ENCODE results near the gene DR1. TPM values are rescaled to one million over a fixed set of nuclear protein-coding genes. Genes with fewer than 3 reads are reported as not detected.

Gene DR1
- 41.5 TPM for polyA plus RNA-seq (2013, experiment 1 of 2)
- polyA plus RNA-seq (2013, experiment 2 of 2), result 43.7 TPM

GRCh38 chr1:93345633-93346420, at the start of gene DR1:
DR1 (plus strand) TSS chr1:93345907; CDS start chr1:93346646, 739 bp downstream.
- no peak within 1 kb of the TSS for H3K4ac ChIP-seq (ENCODE audit: low read length)
- peak within 1 kb of the TSS; percentile 91 for H3K18ac ChIP-seq (ENCODE audit: low read length)
- no peak within 1 kb of the TSS for H4K8ac ChIP-seq (ENCODE audit: low read depth, low read length)
- peak within 1 kb of the TSS; percentile 98 for H3K27ac ChIP-seq (replicated peaks; ENCODE audit: low read length)
- peak within 1 kb of the TSS; percentile 39 for H3K14ac ChIP-seq (ENCODE audit: low read length)
- H2BK12ac ChIP-seq (ENCODE audit: low read length), result no peak within 1 kb of the TSS
- peaks cover 0 to 19% of the 10 kb centered on the region in 2 donors for H3K36me3 ChIP-seq (replicated peaks in 1 of 2; ENCODE audit: control insufficient read depth in 2 of 2, insufficient read depth in 2 of 2, low read length in 2 of 2)
- no peaks in the 10 kb centered on the region for H3K9me3 ChIP-seq (replicated peaks in 1 of 2; ENCODE audit: control insufficient read depth in 2 of 2, insufficient read depth in 1 of 2, low read depth in 1 of 2, low read length in 2 of 2)
- DNase-seq (ENCODE audit: low spot score), result peak; percentile 87
- peak within 1 kb of the TSS; percentile 98 for H2BK5ac ChIP-seq (ENCODE audit: low read length)
- H3K79me1 ChIP-seq (ENCODE audit: low read depth, low read length), result peaks cover 2% of the 10 kb centered on the region
- peak within 1 kb of the TSS; percentile 66 for H3K4me2 ChIP-seq (ENCODE audit: insufficient read depth, low read length, poor library complexity, severe bottlenecking)
- H2BK15ac ChIP-seq (ENCODE audit: low read length), result no peak within 1 kb of the TSS
- H3K4me3 ChIP-seq (ENCODE audit: low read length in 2 of 2), result peak within 1 kb of the TSS; percentile 67 to 98
- peak within 1 kb of the TSS; percentile 39 for H2AK5ac ChIP-seq (ENCODE audit: low read depth, low read length)
- H3K4me1 ChIP-seq (ENCODE audit: control insufficient read depth in 2 of 2, insufficient read depth in 1 of 2, low read depth in 1 of 2, low read length in 2 of 2), result peaks cover 0 to 1% of the 10 kb centered on the region in 2 donors
- no peak within 1 kb of the TSS for H2BK120ac ChIP-seq (ENCODE audit: low read depth, low read length)
- peak within 1 kb of the TSS; percentile 98 for H3K23ac ChIP-seq (ENCODE audit: low read depth, low read length, poor library complexity)
- H3K9ac ChIP-seq (ENCODE audit: low read depth, low read length, poor library complexity), result peak within 1 kb of the TSS; percentile 97
- no CpG with 5 or more reads among the region's 80 CpGs for WGBS, 2 donors (ENCODE audit: extremely low coverage in 2 of 2, insufficient read length in 2 of 2, insufficient replicate concordance in 1 of 2)
- H4K91ac ChIP-seq (ENCODE audit: low read depth, low read length, poor library complexity), result no peak within 1 kb of the TSS
- peak within 1 kb of the TSS; percentile 98 for H2AFZ ChIP-seq (ENCODE audit: low read length)
- no peaks in the 10 kb centered on the region for H3K27me3 ChIP-seq (ENCODE audit: control insufficient read depth in 3 of 3, insufficient read depth in 3 of 3, low read depth in 1 of 3, low read length in 3 of 3)

- Histone ChIP-seq H3K4me3 (ENCODE audit: low read length in 2 of 2) (no peak overlapping the region), H2AK5ac (ENCODE audit: low read depth, low read length) (no peak overlapping the region), H3K9me3 (replicated peaks in 1 of 2; ENCODE audit: control insufficient read depth in 2 of 2, insufficient read depth in 1 of 2, low read depth in 1 of 2, low read length in 2 of 2) (peaks cover 0 to 3% of the 10 kb centered on the region in 2 donors), H2BK15ac (ENCODE audit: low read length) (no peak overlapping the region), H2BK120ac (ENCODE audit: low read depth, low read length) (no peak overlapping the region), H3K18ac (ENCODE audit: low read length) (peak overlapping the region; percentile 48), H3K23ac (ENCODE audit: low read depth, low read length, poor library complexity) (no peak overlapping the region), H3K27ac (replicated peaks; ENCODE audit: low read length) (no peak overlapping the region), H2AFZ (ENCODE audit: low read length) (no peak overlapping the region), H3K4ac (ENCODE audit: low read length) (no peak overlapping the region), H2BK12ac (ENCODE audit: low read length) (no peak overlapping the region), H3K27me3 (ENCODE audit: control insufficient read depth in 3 of 3, insufficient read depth in 3 of 3, low read depth in 1 of 3, low read length in 3 of 3) (no peaks in the 10 kb centered on the region), H4K91ac (ENCODE audit: low read depth, low read length, poor library complexity) (no peak overlapping the region), H3K4me2 (ENCODE audit: insufficient read depth, low read length, poor library complexity, severe bottlenecking) (no peak overlapping the region), H3K9ac (ENCODE audit: low read depth, low read length, poor library complexity) (no peak overlapping the region), H4K8ac (ENCODE audit: low read depth, low read length) (no peak overlapping the region), H2BK5ac (ENCODE audit: low read length) (no peak overlapping the region), H3K4me1 (ENCODE audit: control insufficient read depth in 2 of 2, insufficient read depth in 1 of 2, low read depth in 1 of 2, low read length in 2 of 2) (peaks cover 0 to 2% of the 10 kb centered on the region in 2 donors), H3K36me3 (replicated peaks in 1 of 2; ENCODE audit: control insufficient read depth in 2 of 2, insufficient read depth in 2 of 2, low read length in 2 of 2) (no peaks in the 10 kb centered on the region), H3K14ac (ENCODE audit: low read length) (no peak overlapping the region), H3K79me1 (ENCODE audit: low read depth, low read length) (no peaks in the 10 kb centered on the region)
- no CpG with 5 or more reads among the region's 3 CpGs for WGBS, 2 donors (ENCODE audit: extremely low coverage in 2 of 2, insufficient read length in 2 of 2, insufficient replicate concordance in 1 of 2)
- DNase-seq (ENCODE audit: low spot score), result no peak
Observed at GRCh38 chr1:93296555-93297154, 49.1 kb upstream of the DR1 start.

GRCh38 chr1:93301131-93301530, 44.6 kb upstream of the DR1 start:
- no CpG with 5 or more reads among the region's 1 CpG for WGBS, 2 donors (ENCODE audit: extremely low coverage in 2 of 2, insufficient read length in 2 of 2, insufficient replicate concordance in 1 of 2)

GRCh38 chr1:93302078-93302477, 43.6 kb upstream of the DR1 start:
- H4K8ac ChIP-seq (ENCODE audit: low read depth, low read length), result no peak overlapping the region
- H3K27me3 ChIP-seq (ENCODE audit: control insufficient read depth in 3 of 3, insufficient read depth in 3 of 3, low read depth in 1 of 3, low read length in 3 of 3), result no peaks in the 10 kb centered on the region
- H2BK15ac ChIP-seq (ENCODE audit: low read length), result no peak overlapping the region
- H2BK120ac ChIP-seq (ENCODE audit: low read depth, low read length), result no peak overlapping the region
- H3K23ac ChIP-seq (ENCODE audit: low read depth, low read length, poor library complexity), result no peak overlapping the region
- no peak overlapping the region for H3K18ac ChIP-seq (ENCODE audit: low read length)
- H3K9ac ChIP-seq (ENCODE audit: low read depth, low read length, poor library complexity), result no peak overlapping the region
- WGBS, 2 donors (ENCODE audit: extremely low coverage in 2 of 2, insufficient read length in 2 of 2, insufficient replicate concordance in 1 of 2), result no CpG with 5 or more reads among the region's 5 CpGs
- no peak overlapping the region for H4K91ac ChIP-seq (ENCODE audit: low read depth, low read length, poor library complexity)
- no peak overlapping the region for H2AFZ ChIP-seq (ENCODE audit: low read length)
- peaks cover 0 to 3% of the 10 kb centered on the region in 2 donors for H3K9me3 ChIP-seq (replicated peaks in 1 of 2; ENCODE audit: control insufficient read depth in 2 of 2, insufficient read depth in 1 of 2, low read depth in 1 of 2, low read length in 2 of 2)
- no peaks in the 10 kb centered on the region for H3K79me1 ChIP-seq (ENCODE audit: low read depth, low read length)
- H3K14ac ChIP-seq (ENCODE audit: low read length), result no peak overlapping the region
- no peak overlapping the region for H3K4me3 ChIP-seq (ENCODE audit: low read length in 2 of 2)
- H3K4ac ChIP-seq (ENCODE audit: low read length), result no peak overlapping the region
- no peak overlapping the region for H3K4me2 ChIP-seq (ENCODE audit: insufficient read depth, low read length, poor library complexity, severe bottlenecking)
- H2AK5ac ChIP-seq (ENCODE audit: low read depth, low read length), result no peak overlapping the region
- H3K4me1 ChIP-seq (ENCODE audit: control insufficient read depth in 2 of 2, insufficient read depth in 1 of 2, low read depth in 1 of 2, low read length in 2 of 2), result no peaks in the 10 kb centered on the region
- no peak overlapping the region for H2BK12ac ChIP-seq (ENCODE audit: low read length)
- H3K27ac ChIP-seq (replicated peaks; ENCODE audit: low read length), result no peak overlapping the region
- no peak for DNase-seq (ENCODE audit: low spot score)
- no peaks in the 10 kb centered on the region for H3K36me3 ChIP-seq (replicated peaks in 1 of 2; ENCODE audit: control insufficient read depth in 2 of 2, insufficient read depth in 2 of 2, low read length in 2 of 2)
- H2BK5ac ChIP-seq (ENCODE audit: low read length), result no peak overlapping the region

More at GRCh38 chr1:93301131-93301530, 44.6 kb upstream of the DR1 start:
- Histone ChIP-seq H3K18ac (ENCODE audit: low read length) (no peak overlapping the region), H4K8ac (ENCODE audit: low read depth, low read length) (no peak overlapping the region), H3K23ac (ENCODE audit: low read depth, low read length, poor library complexity) (no peak overlapping the region), H3K9ac (ENCODE audit: low read depth, low read length, poor library complexity) (no peak overlapping the region), H2BK5ac (ENCODE audit: low read length) (no peak overlapping the region), H2BK15ac (ENCODE audit: low read length) (no peak overlapping the region), H3K4me2 (ENCODE audit: insufficient read depth, low read length, poor library complexity, severe bottlenecking) (no peak overlapping the region), H3K4me3 (ENCODE audit: low read length in 2 of 2) (no peak overlapping the region), H3K4me1 (ENCODE audit: control insufficient read depth in 2 of 2, insufficient read depth in 1 of 2, low read depth in 1 of 2, low read length in 2 of 2) (peaks cover 0 to 2% of the 10 kb centered on the region in 2 donors), H3K14ac (ENCODE audit: low read length) (no peak overlapping the region), H4K91ac (ENCODE audit: low read depth, low read length, poor library complexity) (no peak overlapping the region), H3K36me3 (replicated peaks in 1 of 2; ENCODE audit: control insufficient read depth in 2 of 2, insufficient read depth in 2 of 2, low read length in 2 of 2) (no peaks in the 10 kb centered on the region), H3K27me3 (ENCODE audit: control insufficient read depth in 3 of 3, insufficient read depth in 3 of 3, low read depth in 1 of 3, low read length in 3 of 3) (no peaks in the 10 kb centered on the region), H2AFZ (ENCODE audit: low read length) (no peak overlapping the region), H3K79me1 (ENCODE audit: low read depth, low read length) (no peaks in the 10 kb centered on the region), H3K27ac (replicated peaks; ENCODE audit: low read length) (no peak overlapping the region), H2BK120ac (ENCODE audit: low read depth, low read length) (no peak overlapping the region), H2AK5ac (ENCODE audit: low read depth, low read length) (no peak overlapping the region), H2BK12ac (ENCODE audit: low read length) (no peak overlapping the region), H3K9me3 (replicated peaks in 1 of 2; ENCODE audit: control insufficient read depth in 2 of 2, insufficient read depth in 1 of 2, low read depth in 1 of 2, low read length in 2 of 2) (peaks cover 0 to 3% of the 10 kb centered on the region in 2 donors), H3K4ac (ENCODE audit: low read length) (no peak overlapping the region)
- no peak for DNase-seq (ENCODE audit: low spot score)

Measured in neuronal stem cell (in vitro differentiated cells).